Thoracic aorta (tissue), 2 donors: ENCODE measurements around the gene SHC4. TPM values are rescaled to one million over a fixed set of nuclear protein-coding genes. Genes with fewer than 3 reads are reported as not detected.
"Not testable (repeated sequence)": the region's sequence is repeated elsewhere in the genome, so short reads cannot be mapped to it uniquely, and the experiment has no call there.

Experiments used
- ATAC-seq: fragments of 150-250 bp; one replicate; pipeline ENCODE4 v1.8.0; 2017; ENCODE audit warnings: low read depth; ENCODE audit not compliant: insufficient number of reproducible peaks, low FRiP score
- DNase-seq: peaks from one replicate; pipeline ENCODE4 v3.0.0-alpha.2; 2020; ENCODE audit warnings: low spot score
- H3K27ac ChIP-seq, 2 donors: fragments of 200-600 bp; sonication (generic); 1 replicate in 1 of 2; 2 replicates in 1 of 2; pipeline ENCODE4 v1.5.1; 2016; ENCODE audit warnings: mild to moderate bottlenecking in 2 of 2, moderate library complexity in 2 of 2
- H3K27me3 ChIP-seq: fragments of 200-600 bp; sonication (generic); replicated peaks from 2 replicates; pipeline ENCODE4 v1.6.0; 2016; ENCODE audit warnings: mild to moderate bottlenecking; ENCODE audit not compliant: insufficient read depth
- H3K36me3 ChIP-seq: fragments of 200-600 bp; sonication (generic); one replicate; pipeline ENCODE4 v1.5.1; 2016
- H3K4me1 ChIP-seq, 2 donors: fragments of 200-600 bp; sonication (generic); 1 replicate in 1 of 2; 2 replicates in 1 of 2; pipeline versions ENCODE4 v1.5.1 to v1.6.0; 2016; ENCODE audit warnings: low read depth in 2 of 2, mild to moderate bottlenecking in 1 of 2; ENCODE audit not compliant: control insufficient read depth in 1 of 2
- H3K4me3 ChIP-seq: fragments of 200-600 bp; sonication (generic); 2 replicates; pipeline ENCODE4 v1.5.1; 2016; ENCODE audit warnings: mild to moderate bottlenecking
- H3K9me3 ChIP-seq: fragments of 200-600 bp; sonication (generic); 2 replicates; pipeline ENCODE4 v1.5.1; 2016
- CTCF ChIP-seq: fragments of 200-600 bp; sonication (generic); IDR thresholded peaks from one replicate; pipeline ENCODE4 v1.5.1; 2019; ENCODE audit warnings: antibody characterized with exemption
- total RNA-seq, 2 donors: library from RNA; depleted of rRNA; stranded (reverse); fragments of >200 nt; gene quantifications; one replicate each; pipeline versions ENCODE4 v1.1.0 to v1.2.3, GENCODE V29; 2016

Gene SHC4
- total RNA-seq, 2 donors from 2014 or later, result 13.8 to 16.1 TPM

- Histone ChIP-seq H3K9me3 (no peaks in the 10 kb centered on the region), H3K27me3 (no peaks in the 10 kb centered on the region), H3K36me3 (no peaks in the 10 kb centered on the region), H3K4me3 (no peak overlapping the region), H3K4me1 (no peaks in the 10 kb centered on the region), H3K27ac (no peak overlapping the region)
- DNase-seq, result no peak
- TF ChIP-seq CTCF, result no peak
- no peak for ATAC-seq
Measured at GRCh38 chr15:48915861-48916260, 47.9 kb downstream of the SHC4 start.

GRCh38 chr15:48914717-48915116 is 49.0 kb downstream of the SHC4 start:
- Histone ChIP-seq H3K4me3 (no peak overlapping the region), H3K27ac (no peak overlapping the region), H3K27me3 (no peaks in the 10 kb centered on the region), H3K36me3 (no peaks in the 10 kb centered on the region), H3K4me1 (no peaks in the 10 kb centered on the region), H3K9me3 (no peaks in the 10 kb centered on the region)
- ATAC-seq (no peak), DNase-seq (no peak)
- no peak for TF ChIP-seq CTCF

GRCh38 chr15:48913141-48913540 is 50.6 kb downstream of the SHC4 start:
- no peak overlapping the region for H3K4me3 ChIP-seq
- TF ChIP-seq CTCF, result no peak
- ATAC-seq, result no peak

GRCh38 chr15:48910554-48910953 is 53.2 kb downstream of the SHC4 start:
- not testable (repeated sequence) for DNase-seq, H3K27ac ChIP-seq, H3K4me3 ChIP-seq, H3K27me3 ChIP-seq, ATAC-seq, H3K9me3 ChIP-seq, H3K4me1 ChIP-seq, H3K36me3 ChIP-seq

More at GRCh38 chr15:48913141-48913540, 50.6 kb downstream of the SHC4 start:
- no peaks in the 10 kb centered on the region for H3K9me3 ChIP-seq
- no peaks in the 10 kb centered on the region for H3K36me3 ChIP-seq
- no peaks in the 10 kb centered on the region for H3K27me3 ChIP-seq
- no peaks in the 10 kb centered on the region for H3K4me1 ChIP-seq
- no peak overlapping the region for H3K27ac ChIP-seq
- DNase-seq, result no peak

- not testable (repeated sequence) for H3K36me3 ChIP-seq, ATAC-seq, H3K27ac ChIP-seq, H3K9me3 ChIP-seq, H3K4me3 ChIP-seq, H3K4me1 ChIP-seq, DNase-seq, H3K27me3 ChIP-seq
Measured at GRCh38 chr15:48909313-48909712, 54.4 kb downstream of the SHC4 start.

- Histone ChIP-seq H3K4me3 (no peak overlapping the region), H3K4me1 (peaks cover 0 to 7% of the 10 kb centered on the region in 2 donors), H3K9me3 (no peaks in the 10 kb centered on the region), H3K27ac (peak overlapping the region in 1 of 2 donors; percentile 20), H3K36me3 (no peaks in the 10 kb centered on the region), H3K27me3 (no peaks in the 10 kb centered on the region)
- ATAC-seq, result no peak
- no peak for TF ChIP-seq CTCF
- DNase-seq, result no peak
Measured at GRCh38 chr15:48905847-48906246, 57.9 kb downstream of the SHC4 start.
